ENCODE data around the gene JARID2.

The JARID2 gene

DNA sequence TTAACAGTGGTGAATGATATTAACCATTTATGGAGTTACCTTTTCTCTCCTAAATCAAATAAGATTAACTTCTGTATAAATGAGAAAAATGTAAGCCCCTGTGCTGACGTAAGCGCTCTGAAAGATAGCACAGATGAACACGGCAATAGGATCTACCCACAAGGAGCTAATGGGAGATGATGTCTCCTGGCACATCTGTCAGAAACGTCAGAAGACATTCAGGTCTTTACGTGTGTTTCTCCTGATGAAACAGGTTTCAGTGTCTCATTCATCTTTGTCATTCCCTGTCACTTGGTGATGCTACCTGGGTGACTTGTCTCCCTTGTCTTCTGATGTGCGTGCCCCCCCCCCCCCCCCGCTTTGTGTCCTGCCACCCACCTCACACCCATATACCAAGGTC is 227.3 kb downstream of the JARID2 start:
- H3K4me3 ChIP-seq (ENCODE audit: low read length), result no peak overlapping the region

DNA sequence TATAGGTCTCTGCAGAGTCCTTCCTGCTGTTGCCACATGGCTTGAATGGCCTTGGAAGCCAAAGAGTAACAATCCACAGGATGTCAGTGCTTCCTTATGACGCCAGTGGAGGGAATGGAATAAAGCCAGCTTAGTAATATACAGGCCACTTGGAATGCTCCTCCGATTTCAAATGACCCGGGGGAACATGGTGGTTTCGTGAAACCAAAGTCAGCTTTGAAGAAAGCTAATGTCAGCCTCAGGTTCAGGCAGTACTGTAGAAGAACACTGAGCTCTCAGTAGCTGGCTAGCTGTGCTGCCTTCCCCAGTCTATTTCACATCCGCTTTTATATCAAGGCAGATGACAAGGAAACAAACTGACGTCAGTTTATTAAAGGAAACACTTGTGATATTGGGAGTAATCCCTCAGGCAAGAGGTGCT is 227.9 kb downstream of the JARID2 start:
- no peaks in the 10 kb centered on the region for H3K27me3 ChIP-seq (ENCODE audit: insufficient read depth, low read length)
- no peaks in the 10 kb centered on the region for H3K4me1 ChIP-seq (ENCODE audit: insufficient read depth, low read length)
- no peak overlapping the region for H2AFZ ChIP-seq (ENCODE audit: low read depth, low read length)
- H3K9me3 ChIP-seq (ENCODE audit: low read length), result peaks cover 5% of the 10 kb centered on the region
- no peak overlapping the region for H3K4me3 ChIP-seq (ENCODE audit: low read length)
- H3K36me3 ChIP-seq (ENCODE audit: insufficient read depth, low read length), result peaks cover 36% of the 10 kb centered on the region

More for the DNA sequence above, 227.3 kb downstream of the JARID2 start:
- H3K4me1 ChIP-seq (ENCODE audit: insufficient read depth, low read length), result no peaks in the 10 kb centered on the region
- H3K36me3 ChIP-seq (ENCODE audit: insufficient read depth, low read length), result peaks cover 41% of the 10 kb centered on the region
- peaks cover 8% of the 10 kb centered on the region for H3K9me3 ChIP-seq (ENCODE audit: low read length)
- H3K27me3 ChIP-seq (ENCODE audit: insufficient read depth, low read length), result no peaks in the 10 kb centered on the region
- H2AFZ ChIP-seq (ENCODE audit: low read depth, low read length), result no peak overlapping the region

GRCh38 chr6:15474196-15474595 is 228.3 kb downstream of the JARID2 start:
- Histone ChIP-seq H3K4me3 (ENCODE audit: low read length) (no peak overlapping the region), H3K9me3 (ENCODE audit: low read length) (peaks cover 4% of the 10 kb centered on the region), H2AFZ (ENCODE audit: low read depth, low read length) (no peak overlapping the region), H3K36me3 (ENCODE audit: insufficient read depth, low read length) (peaks cover 32% of the 10 kb centered on the region), H3K4me1 (ENCODE audit: insufficient read depth, low read length) (no peaks in the 10 kb centered on the region), H3K27me3 (ENCODE audit: insufficient read depth, low read length) (no peaks in the 10 kb centered on the region)

GRCh38 chr6:15475261-15475660 is 229.4 kb downstream of the JARID2 start:
- Histone ChIP-seq H3K36me3 (ENCODE audit: insufficient read depth, low read length) (peaks cover 25% of the 10 kb centered on the region), H2AFZ (ENCODE audit: low read depth, low read length) (no peak overlapping the region), H3K4me1 (ENCODE audit: insufficient read depth, low read length) (no peaks in the 10 kb centered on the region), H3K9me3 (ENCODE audit: low read length) (peaks cover 2% of the 10 kb centered on the region), H3K27me3 (ENCODE audit: insufficient read depth, low read length) (no peaks in the 10 kb centered on the region), H3K4me3 (ENCODE audit: low read length) (no peak overlapping the region)

DNA sequence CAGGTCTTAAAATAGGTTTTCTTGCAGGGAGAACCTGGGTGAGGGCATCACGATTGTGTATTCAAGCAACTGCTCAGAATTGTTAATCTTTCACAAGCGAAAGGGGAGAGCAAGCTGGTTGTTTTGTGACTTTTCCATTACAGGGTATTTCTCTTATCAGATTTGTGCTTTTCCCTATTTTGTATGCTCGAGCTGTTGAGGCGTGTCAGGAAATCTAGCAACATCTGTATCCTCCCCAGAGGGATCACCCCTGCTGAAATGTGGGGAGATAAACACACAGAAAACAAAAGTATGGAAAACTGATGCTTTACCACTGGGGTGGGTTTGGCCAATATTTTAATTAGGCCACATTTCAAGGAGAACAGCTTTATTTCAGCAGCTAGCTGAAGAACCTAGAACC is 230.0 kb downstream of the JARID2 start:
- Histone ChIP-seq H3K4me1 (ENCODE audit: insufficient read depth, low read length) (no peaks in the 10 kb centered on the region), H3K36me3 (ENCODE audit: insufficient read depth, low read length) (peaks cover 19% of the 10 kb centered on the region), H3K9me3 (ENCODE audit: low read length) (no peaks in the 10 kb centered on the region), H2AFZ (ENCODE audit: low read depth, low read length) (no peak overlapping the region), H3K4me3 (ENCODE audit: low read length) (no peak overlapping the region), H3K27me3 (ENCODE audit: insufficient read depth, low read length) (no peaks in the 10 kb centered on the region)

DNA sequence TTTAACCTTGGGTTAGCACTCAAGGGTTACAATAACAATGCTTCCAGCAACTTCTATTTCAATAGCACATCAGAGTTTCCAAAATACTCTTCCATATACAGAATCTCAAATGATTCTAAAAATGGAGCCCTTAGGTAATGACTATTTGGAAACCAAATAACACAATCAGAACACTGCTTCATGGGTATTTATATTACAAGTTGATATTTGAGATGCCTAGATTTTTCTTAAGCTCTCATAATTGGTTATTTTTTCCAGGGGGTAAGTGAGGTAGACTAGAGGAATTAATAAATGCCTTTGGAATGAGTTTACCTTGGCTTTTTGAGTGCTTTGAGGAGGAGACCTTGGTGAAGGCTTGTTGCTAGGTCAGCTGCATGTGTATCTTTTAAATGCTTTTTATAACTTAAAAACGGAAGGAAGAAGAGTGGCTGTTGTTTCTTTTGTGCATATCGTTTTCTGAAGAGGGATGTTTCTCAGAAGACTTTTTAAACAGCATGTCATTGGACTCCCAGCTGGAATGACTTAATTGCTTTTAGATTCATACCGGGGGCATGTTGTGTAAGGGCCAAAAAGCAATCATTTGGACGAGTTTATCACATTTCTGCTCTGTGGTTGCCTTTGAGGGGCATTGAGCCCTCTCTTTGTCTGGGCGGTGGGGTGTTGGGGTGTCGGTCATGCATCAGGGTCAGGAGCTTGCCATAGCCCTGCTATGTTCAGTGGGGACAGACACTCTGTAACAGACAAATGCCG is 230.9 kb downstream of the JARID2 start:
- H3K27me3 ChIP-seq (ENCODE audit: insufficient read depth, low read length), result no peaks in the 10 kb centered on the region
- H3K4me3 ChIP-seq (ENCODE audit: low read length), result no peak overlapping the region
- no peaks in the 10 kb centered on the region for H3K9me3 ChIP-seq (ENCODE audit: low read length)
- H3K4me1 ChIP-seq (ENCODE audit: insufficient read depth, low read length), result no peaks in the 10 kb centered on the region
- peaks cover 14% of the 10 kb centered on the region for H3K36me3 ChIP-seq (ENCODE audit: insufficient read depth, low read length)
- H2AFZ ChIP-seq (ENCODE audit: low read depth, low read length), result no peak overlapping the region

DNA sequence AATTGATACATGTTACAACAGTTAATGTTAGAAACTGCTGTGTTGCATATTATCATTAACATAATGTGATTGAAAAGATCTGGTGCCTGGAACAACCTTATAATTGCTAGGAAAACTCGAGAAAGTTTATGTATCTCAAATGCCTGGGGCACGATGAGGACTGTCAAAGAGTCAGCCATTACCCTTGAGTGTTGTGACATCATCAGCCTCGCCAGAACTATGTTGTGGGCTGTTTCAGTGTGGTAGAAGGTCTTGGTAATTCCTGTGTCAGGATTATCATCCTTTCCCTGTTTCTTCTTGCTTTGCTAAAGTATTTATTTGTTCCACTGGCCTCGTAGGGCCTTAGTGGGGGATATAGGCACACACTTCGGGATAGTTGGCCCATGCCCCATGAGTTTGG is 231.9 kb downstream of the JARID2 start:
- Histone ChIP-seq H2AFZ (ENCODE audit: low read depth, low read length) (no peak overlapping the region), H3K27me3 (ENCODE audit: insufficient read depth, low read length) (no peaks in the 10 kb centered on the region), H3K9me3 (ENCODE audit: low read length) (no peaks in the 10 kb centered on the region), H3K36me3 (ENCODE audit: insufficient read depth, low read length) (peaks cover 11% of the 10 kb centered on the region), H3K4me1 (ENCODE audit: insufficient read depth, low read length) (no peaks in the 10 kb centered on the region), H3K4me3 (ENCODE audit: low read length) (no peak overlapping the region)

DNA sequence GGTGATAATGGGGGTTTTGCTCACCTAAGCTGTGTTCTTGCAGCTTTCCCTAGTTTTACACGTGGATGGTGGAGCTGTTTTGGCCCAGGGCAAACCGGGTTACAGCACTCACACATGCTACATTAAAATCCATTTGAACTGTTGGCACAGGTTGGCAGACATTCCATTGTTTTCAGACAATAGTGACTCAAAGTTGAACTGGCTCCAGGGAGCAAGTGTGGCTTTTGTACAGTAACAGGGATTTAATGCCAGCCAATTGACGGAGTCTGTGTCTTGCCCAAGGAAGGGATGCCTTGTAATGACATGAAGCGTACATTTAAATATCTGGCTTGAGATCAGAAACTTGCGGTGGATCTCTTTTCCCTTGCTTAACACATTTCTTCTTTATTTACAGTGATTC is 233.9 kb downstream of the JARID2 start:
- H3K9me3 ChIP-seq (ENCODE audit: low read length), result no peaks in the 10 kb centered on the region

GRCh38 chr6:15480525-15480924 is 234.7 kb downstream of the JARID2 start:
- no peak overlapping the region for H3K4me3 ChIP-seq (ENCODE audit: low read length)
- H2AFZ ChIP-seq (ENCODE audit: low read depth, low read length), result no peak overlapping the region
- no peaks in the 10 kb centered on the region for H3K27me3 ChIP-seq (ENCODE audit: insufficient read depth, low read length)
- no peaks in the 10 kb centered on the region for H3K4me1 ChIP-seq (ENCODE audit: insufficient read depth, low read length)
- no peaks in the 10 kb centered on the region for H3K9me3 ChIP-seq (ENCODE audit: low read length)
- H3K36me3 ChIP-seq (ENCODE audit: insufficient read depth, low read length), result peaks cover 1% of the 10 kb centered on the region

More for the DNA sequence above, 233.9 kb downstream of the JARID2 start:
- H3K36me3 ChIP-seq (ENCODE audit: insufficient read depth, low read length), result peaks cover 6% of the 10 kb centered on the region
- H3K27me3 ChIP-seq (ENCODE audit: insufficient read depth, low read length), result no peaks in the 10 kb centered on the region
- H3K4me3 ChIP-seq (ENCODE audit: low read length), result no peak overlapping the region
- no peaks in the 10 kb centered on the region for H3K4me1 ChIP-seq (ENCODE audit: insufficient read depth, low read length)
- no peak overlapping the region for H2AFZ ChIP-seq (ENCODE audit: low read depth, low read length)

- Histone ChIP-seq H3K4me1 (ENCODE audit: insufficient read depth, low read length) (no peaks in the 10 kb centered on the region), H2AFZ (ENCODE audit: low read depth, low read length) (no peak overlapping the region), H3K4me3 (ENCODE audit: low read length) (no peak overlapping the region), H3K36me3 (ENCODE audit: insufficient read depth, low read length) (no peaks in the 10 kb centered on the region), H3K27me3 (ENCODE audit: insufficient read depth, low read length) (no peaks in the 10 kb centered on the region), H3K9me3 (ENCODE audit: low read length) (no peaks in the 10 kb centered on the region)
Observed at GRCh38 chr6:15481390-15482291, 235.8 kb downstream of the JARID2 start.

DNA sequence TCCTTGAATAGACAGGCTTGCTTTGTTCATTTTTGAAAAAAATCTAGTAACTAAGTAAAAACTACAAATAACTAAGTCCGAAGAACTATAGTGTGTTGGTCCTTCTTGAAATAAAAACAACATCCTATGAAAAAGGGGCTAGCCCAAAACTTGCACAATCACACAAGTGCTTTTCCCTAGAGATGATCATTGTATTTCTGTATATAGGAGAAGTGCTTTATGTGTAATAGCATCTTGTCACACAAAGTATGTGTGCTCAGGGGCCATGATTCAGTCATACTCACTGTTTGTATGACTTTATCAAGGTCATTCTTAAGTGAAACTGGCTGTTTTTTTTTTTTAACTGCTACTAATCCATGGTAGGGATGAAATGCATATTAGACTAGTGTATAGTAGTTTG is 237.2 kb downstream of the JARID2 start:
- H3K36me3 ChIP-seq (ENCODE audit: insufficient read depth, low read length), result peaks cover 11% of the 10 kb centered on the region
- no peaks in the 10 kb centered on the region for H3K9me3 ChIP-seq (ENCODE audit: low read length)
- no peak overlapping the region for H3K4me3 ChIP-seq (ENCODE audit: low read length)
- no peak overlapping the region for H2AFZ ChIP-seq (ENCODE audit: low read depth, low read length)
- H3K27me3 ChIP-seq (ENCODE audit: insufficient read depth, low read length), result no peaks in the 10 kb centered on the region
- H3K4me1 ChIP-seq (ENCODE audit: insufficient read depth, low read length), result no peaks in the 10 kb centered on the region

DNA sequence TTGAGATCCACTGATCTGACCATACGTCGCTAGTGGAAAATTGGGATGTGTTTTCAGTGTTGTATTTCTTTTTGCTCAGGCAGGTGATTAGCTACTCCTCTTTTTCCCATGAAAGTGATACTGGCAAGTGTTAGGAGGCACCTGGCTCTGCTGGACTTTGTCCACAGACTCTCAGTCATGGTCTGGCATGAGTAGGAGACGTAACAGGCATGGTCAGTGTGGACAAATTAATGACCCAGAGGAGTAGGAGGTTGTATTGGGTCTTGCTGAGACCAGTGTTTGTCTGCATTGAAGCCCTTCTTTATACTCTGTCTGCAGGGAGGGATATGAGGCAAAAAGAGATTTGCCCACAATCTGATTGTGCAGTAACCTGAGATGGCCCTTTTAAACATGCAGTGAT is 238.3 kb downstream of the JARID2 start:
- Histone ChIP-seq H3K27me3 (ENCODE audit: insufficient read depth, low read length) (no peaks in the 10 kb centered on the region), H3K4me1 (ENCODE audit: insufficient read depth, low read length) (no peaks in the 10 kb centered on the region), H3K9me3 (ENCODE audit: low read length) (no peaks in the 10 kb centered on the region), H3K36me3 (ENCODE audit: insufficient read depth, low read length) (peaks cover 22% of the 10 kb centered on the region), H3K4me3 (ENCODE audit: low read length) (no peak overlapping the region), H2AFZ (ENCODE audit: low read depth, low read length) (no peak overlapping the region)

GRCh38 chr6:15484821-15485220 is 239.0 kb downstream of the JARID2 start:
- H3K4me3 ChIP-seq (ENCODE audit: low read length), result no peak overlapping the region
- H3K4me1 ChIP-seq (ENCODE audit: insufficient read depth, low read length), result no peaks in the 10 kb centered on the region
- no peaks in the 10 kb centered on the region for H3K27me3 ChIP-seq (ENCODE audit: insufficient read depth, low read length)
- H3K36me3 ChIP-seq (ENCODE audit: insufficient read depth, low read length), result peaks cover 29% of the 10 kb centered on the region
- no peaks in the 10 kb centered on the region for H3K9me3 ChIP-seq (ENCODE audit: low read length)
- H2AFZ ChIP-seq (ENCODE audit: low read depth, low read length), result no peak overlapping the region

All from neuron (in vitro differentiated cells).